H1 (cell line): ENCODE results near the gene TOM1. TPM values are rescaled to one million over a fixed set of nuclear protein-coding genes. Genes with fewer than 3 reads are reported as not detected.

ENCODE experiments used
- CTCF ChIA-PET: fragments of 300-600 bp; sonication (Branson Sonifier 250); formaldehyde crosslinking; loops from one replicate; lab custom pipeline; 2021; ENCODE audit not compliant: partially characterized antibody; lab: Charles Lee
- POLR2A ChIA-PET: fragments of 300-600 bp; sonication (Branson Sonifier 250); formaldehyde crosslinking; loops from one replicate; lab custom pipeline; 2021; ENCODE audit warnings: inconsistent platforms; ENCODE audit not compliant: partially characterized antibody; lab: Charles Lee
- DNase-seq, 2 experiments: peaks; one replicate each; pipeline versions ENCODE4 v3.0.0 to v3.0.0-alpha.2; 2010 to 2022; ENCODE audit warnings: low spot score in 2 of 2, low read depth in 1 of 2, mixed read lengths in 1 of 2
- FAIRE-seq: peaks from 2 replicates; lab custom pipeline; 2011; peaks lifted over from hg19 to GRCh38; lab: Jason Lieb, UNC
- H2AFZ ChIP-seq: 2 replicates; pipeline ENCODE4 v1.8.1; 2012; ENCODE audit warnings: low read length, inconsistent platforms
- H2AK5ac ChIP-seq: 2 replicates; pipeline ENCODE4 v1.6.1; 2013; ENCODE audit warnings: low read depth, low read length
- H2BK120ac ChIP-seq: replicated peaks from 2 replicates; pipeline ENCODE3; 2013; ENCODE audit warnings: low read depth, low read length, inconsistent platforms
- H2BK12ac ChIP-seq: 2 replicates; pipeline ENCODE4 v1.6.1; 2013; ENCODE audit warnings: low read depth, low read length
- H2BK15ac ChIP-seq: 2 replicates; pipeline ENCODE4 v1.6.1; 2013; ENCODE audit warnings: low read length
- H2BK20ac ChIP-seq: 2 replicates; pipeline ENCODE4 v1.6.1; 2013; ENCODE audit warnings: low read length
- H2BK5ac ChIP-seq: 2 replicates; pipeline ENCODE4 v1.6.1; 2013; ENCODE audit warnings: low read depth, low read length
- H3K14ac ChIP-seq: 2 replicates; pipeline ENCODE4 v1.6.1; 2013; ENCODE audit warnings: inconsistent platforms; ENCODE audit not compliant: insufficient read length
- H3K18ac ChIP-seq: 2 replicates; pipeline ENCODE4 v1.6.1; 2013; ENCODE audit warnings: low read length; ENCODE audit errors: extremely low read depth
- H3K23ac ChIP-seq: 2 replicates; pipeline ENCODE4 v1.6.1; 2013; ENCODE audit warnings: inconsistent platforms; ENCODE audit not compliant: insufficient read length
- H3K23me2 ChIP-seq: 2 replicates; pipeline ENCODE4 v1.6.1; 2013; ENCODE audit warnings: low read depth, low read length
- H3K27ac ChIP-seq: 2 replicates; pipeline ENCODE4 v1.6.1; 2011; ENCODE audit warnings: low read depth, low read length, inconsistent platforms
- H3K27me3 ChIP-seq, 4 experiments: replicated peaks in 1 of 4; 1 replicate in 1 of 4; 2 replicates in 3 of 4; pipeline versions ENCODE4 v1.6.1 to v1.8.1; 2011 to 2013; ENCODE audit warnings: low read length in 3 of 4, mild to moderate bottlenecking in 3 of 4, inconsistent platforms in 2 of 4, mixed read lengths in 2 of 4, moderate library complexity in 1 of 4; ENCODE audit not compliant: control insufficient read depth in 3 of 4, insufficient read depth in 3 of 4; ENCODE audit errors: extremely low read depth in 1 of 4
- H3K36me3 ChIP-seq, 4 experiments: 2 replicates each; pipeline versions ENCODE4 v1.6.1 to v1.8.1; 2011 to 2013; ENCODE audit warnings: mild to moderate bottlenecking in 4 of 4, low read length in 3 of 4, moderate library complexity in 2 of 4, control low read depth in 1 of 4, inconsistent platforms in 1 of 4; ENCODE audit not compliant: insufficient read depth in 4 of 4, control insufficient read depth in 2 of 4
- H3K4ac ChIP-seq: replicated peaks from 2 replicates; pipeline ENCODE3; 2013; ENCODE audit warnings: low read length, low read depth, mixed read lengths, inconsistent platforms; ENCODE audit not compliant: insufficient read length
- H3K4me1 ChIP-seq, 4 experiments: replicated peaks in 1 of 4; 1 replicate in 1 of 4; 2 replicates in 3 of 4; pipeline versions ENCODE4 v1.6.1 to v1.8.1; 2011 to 2013; ENCODE audit warnings: low read length in 3 of 4, inconsistent platforms in 2 of 4, mixed read lengths in 1 of 4; ENCODE audit not compliant: insufficient read depth in 4 of 4, control insufficient read depth in 3 of 4
- H3K4me2 ChIP-seq, 2 experiments: 2 replicates each; pipeline versions ENCODE4 v1.6.1 to v1.8.1; 2011 to 2013; ENCODE audit warnings: low read depth in 2 of 2, low read length in 2 of 2, control low read depth in 1 of 2, inconsistent platforms in 1 of 2, mild to moderate bottlenecking in 1 of 2; ENCODE audit not compliant: insufficient read depth in 1 of 2
- H3K4me3 ChIP-seq, 4 experiments: fragments of 200-600, 300-600 bp in 1 of 4; sonication (generic), shearing (Covaris generic), sonication (Bioruptor Twin) in 1 of 4; 2 replicates each; pipeline versions ENCODE4 v1.5.1 to v1.8.1; 2011 to 2016; ENCODE audit warnings: low read length in 4 of 4, low read depth in 3 of 4, control low read depth in 2 of 4, inconsistent platforms in 2 of 4, mild to moderate bottlenecking in 2 of 4, mixed read lengths in 1 of 4, moderate library complexity in 1 of 4; ENCODE audit not compliant: insufficient read depth in 2 of 4; ENCODE audit errors: extremely low read depth in 1 of 4
- H3K56ac ChIP-seq: replicated peaks from 2 replicates; pipeline ENCODE3; 2013; ENCODE audit warnings: low read depth, mild to moderate bottlenecking, mixed read lengths, low read length, inconsistent platforms; ENCODE audit not compliant: insufficient read length
- H3K79me1 ChIP-seq: 2 replicates; pipeline ENCODE4 v1.6.1; 2013; ENCODE audit warnings: low read depth, low read length, control low read depth
- H3K79me2 ChIP-seq, 2 experiments: 2 replicates each; pipeline versions ENCODE4 v1.6.1 to v1.8.1; 2012 to 2013; ENCODE audit warnings: low read length in 2 of 2, mild to moderate bottlenecking in 2 of 2, inconsistent platforms in 1 of 2; ENCODE audit not compliant: insufficient read depth in 2 of 2, control insufficient read depth in 1 of 2
- H3K9ac ChIP-seq, 4 experiments: replicated peaks in 1 of 4; 1 replicate in 1 of 4; 2 replicates in 3 of 4; pipeline versions ENCODE4 v1.6.1 to v1.8.1; 2011 to 2013; ENCODE audit warnings: low read depth in 3 of 4, low read length in 3 of 4, control low read depth in 2 of 4, mild to moderate bottlenecking in 2 of 4, moderate library complexity in 2 of 4, inconsistent platforms in 1 of 4; ENCODE audit errors: extremely low read depth in 1 of 4
- H3K9me3 ChIP-seq, 2 experiments: 2 replicates each; pipeline versions ENCODE4 v1.6.1 to v1.8.1; 2012 to 2013; ENCODE audit warnings: mild to moderate bottlenecking in 2 of 2, moderate library complexity in 2 of 2, control low read depth in 1 of 2, inconsistent platforms in 1 of 2, low read depth in 1 of 2, low read length in 1 of 2, mixed read lengths in 1 of 2; ENCODE audit not compliant: insufficient read depth in 2 of 2
- H4K20me1 ChIP-seq, 2 experiments: replicated peaks in 1 of 2; 2 replicates each; pipeline versions ENCODE3 to v1.8.1; 2011 to 2013; ENCODE audit warnings: inconsistent platforms in 2 of 2, low read length in 2 of 2, mild to moderate bottlenecking in 1 of 2; ENCODE audit not compliant: insufficient read depth in 2 of 2, control insufficient read depth in 1 of 2
- H4K5ac ChIP-seq: 2 replicates; pipeline ENCODE4 v1.6.1; 2013; ENCODE audit warnings: low read length, low read depth, mixed read lengths, inconsistent platforms; ENCODE audit not compliant: insufficient read length
- H4K8ac ChIP-seq: 2 replicates; pipeline ENCODE4 v1.8.0; 2013; ENCODE audit warnings: mild to moderate bottlenecking, moderate library complexity, low read length, inconsistent platforms; ENCODE audit not compliant: insufficient read depth; ENCODE audit errors: extremely low read depth
- H4K91ac ChIP-seq: replicated peaks from 2 replicates; pipeline ENCODE3; 2013; ENCODE audit warnings: low read length, mixed read lengths, inconsistent platforms; ENCODE audit not compliant: insufficient read length
- ASH2L ChIP-seq: fragments of 200-600, 300-600 bp; sonication (generic); IDR thresholded peaks from one replicate; pipeline ENCODE4 v1.7.1; 2017; ENCODE audit warnings: low read length
- BCL11A ChIP-seq, 2 experiments: IDR thresholded peaks; one replicate each; pipeline ENCODE4 v1.6.1; 2011; ENCODE audit warnings: low read depth in 2 of 2, low read length in 2 of 2, mild to moderate bottlenecking in 2 of 2
- CBX5 ChIP-seq: fragments of 300-800, 300-1000 bp; sonication (generic); IDR thresholded peaks from 2 replicates; pipeline ENCODE4 v1.7.1; 2016; ENCODE audit warnings: antibody characterized with exemption, low read length, low read depth
- CHD2 ChIP-seq: IDR thresholded peaks from 2 replicates; pipeline ENCODE4 v1.6.1; 2012; ENCODE audit warnings: low read length, improper control_type of control experiment
- CREB1 ChIP-seq: IDR thresholded peaks from 2 replicates; pipeline ENCODE4 v1.6.1; 2012; ENCODE audit warnings: inconsistent platforms
- EP300 ChIP-seq, 2 experiments: IDR thresholded peaks; 1 replicate in 1 of 2; 2 replicates in 1 of 2; pipeline ENCODE4 v1.6.1; 2011 to 2012; ENCODE audit warnings: low read depth in 2 of 2, low read length in 2 of 2, mild to moderate bottlenecking in 2 of 2, borderline replicate concordance in 1 of 2, inconsistent platforms in 1 of 2, moderate library complexity in 1 of 2
- FOSL1 ChIP-seq: IDR thresholded peaks from 2 replicates; pipeline ENCODE4 v1.6.1; 2011; ENCODE audit warnings: mild to moderate bottlenecking, low read depth, low read length, moderate library complexity; ENCODE audit not compliant: insufficient read depth
- HDAC6 ChIP-seq: IDR thresholded peaks from one replicate; pipeline ENCODE4 v1.7.1; 2012; ENCODE audit warnings: low read depth, mild to moderate bottlenecking, inconsistent platforms, low read length, moderate library complexity
- PHF8 ChIP-seq: fragments of 200-600 bp; sonication (generic); conservative IDR thresholded peaks from 2 replicates; pipeline ENCODE4 v1.7.1; 2012; ENCODE audit warnings: low read depth, mild to moderate bottlenecking, inconsistent platforms, low read length, moderate library complexity
- POLR2A ChIP-seq, 2 experiments: IDR thresholded peaks; 1 replicate in 1 of 2; 2 replicates in 1 of 2; pipeline ENCODE4 v1.6.1; 2011; ENCODE audit warnings: low read depth in 2 of 2, low read length in 2 of 2, mild to moderate bottlenecking in 2 of 2; ENCODE audit errors: control extremely low read depth in 1 of 2
- POLR2AphosphoS5 ChIP-seq: IDR thresholded peaks from 2 replicates; pipeline ENCODE4 v1.6.1; 2011; ENCODE audit warnings: low read depth, low read length
- SIRT6 ChIP-seq: IDR thresholded peaks from one replicate; pipeline ENCODE4 v1.7.1; 2012; ENCODE audit warnings: low read length, inconsistent platforms
- SP1 ChIP-seq: IDR thresholded peaks from 2 replicates; pipeline ENCODE4 v1.6.1; 2011; ENCODE audit warnings: low read depth, low read length
- SP2 ChIP-seq: IDR thresholded peaks from 2 replicates; pipeline ENCODE4 v1.6.1; 2012; ENCODE audit warnings: mild to moderate bottlenecking, low read length, inconsistent platforms
- SUZ12 ChIP-seq: fragments of 200-600 bp; sonication (generic); IDR thresholded peaks from 2 replicates; pipeline ENCODE4 v1.6.1; 2012; ENCODE audit warnings: mild to moderate bottlenecking, inconsistent platforms, low read length, moderate library complexity, mixed read lengths
- TBP ChIP-seq: IDR thresholded peaks from 2 replicates; pipeline ENCODE4 v1.6.1; 2011; ENCODE audit warnings: low read depth, low read length, improper control_type of control experiment
- TEAD4 ChIP-seq: IDR thresholded peaks from 2 replicates; pipeline ENCODE4 v1.6.1; 2012; ENCODE audit warnings: low read depth, low read length, inconsistent platforms, mixed read lengths
- WGBS, 2 experiments: shearing (Covaris generic) in 1 of 2; methylation state at CpG; one replicate each; pipeline versions ENCODE4 v1.1.6 to v1.1.7; 2013 to 2015; ENCODE audit warnings: low lambda C conversion rate in 2 of 2, mixed read lengths in 2 of 2, inconsistent platforms in 1 of 2, low coverage in 1 of 2, missing lambda C conversion rate in 1 of 2; ENCODE audit not compliant: insufficient replicate concordance in 2 of 2, insufficient coverage in 1 of 2, insufficient read length in 1 of 2; ENCODE audit errors: extremely low coverage in 1 of 2, missing lambda C conversion rate in 1 of 2; 5-methylcytosine and 5-hydroxymethylcytosine counted together
- polyA plus RNA-seq, 7 experiments: library from polyadenylated mRNA; depleted of rRNA in 3 of 7; stranded (reverse) in 5 of 7; unstranded in 2 of 7; fragments of >200 nt in 5 of 7; fragments of 200-250 nt in 2 of 7; gene quantifications; 1 replicate in 5 of 7; 2 replicates in 1 of 7; 4 replicates in 1 of 7; pipeline versions ENCODE4 v1.2.1 to v1.2.3, GENCODE V29; 2011 to 2013; ENCODE audit warnings: missing spikeins in 2 of 7, mixed read lengths in 2 of 7
- total RNA-seq: library from RNA; stranded (reverse); fragmentation: NEBNext Ultra II Directional; extraction: Animal tissue kit (Norgen Biotek cat#: 25700); gene quantifications from 2 replicates; pipeline ENCODE4 v1.2.1, GENCODE V29; 2021

TOM1 gene
- total and polyA plus RNA-seq, 2 of the 8 experiments (the other 6 are each of a cell fraction or from before 2014, with no cell fraction given): 25.1 to 39.2 TPM

DNA sequence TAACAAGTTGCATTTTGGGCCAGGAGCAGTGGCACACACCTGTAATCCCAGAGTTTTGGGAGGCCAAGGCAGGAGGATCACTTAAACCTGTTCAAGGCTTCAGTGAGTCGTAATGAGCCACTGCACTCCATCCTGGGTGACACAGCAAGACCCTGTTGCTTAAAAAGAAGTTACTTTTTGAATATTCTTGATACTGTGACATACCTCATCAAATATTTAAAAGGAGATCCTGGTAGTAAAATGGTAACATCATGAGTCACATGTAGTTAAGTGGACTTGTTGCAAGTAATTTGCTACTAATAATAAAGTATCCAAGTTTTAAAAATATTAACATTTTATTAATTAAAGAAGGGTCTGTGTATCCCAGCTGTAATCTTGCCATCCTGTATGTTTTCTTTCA lies 24.1 kb upstream of the TOM1 start:
- peaks cover 6 to 38% (median 22%) of the 10 kb centered on the region in 4 experiments; a peak in 7 of 8 replicates for H3K36me3 ChIP-seq
- no peak for DNase-seq
- H4K91ac ChIP-seq: no peak overlapping the region
- H3K27ac ChIP-seq: no peak overlapping the region
- ChIA-PET CTCF (no interaction called here), POLR2A (interaction anchor here (2.4 kb wide), 1 partner anchor 8 kb away, joined by 10 read pairs; no protein-coding TSS in a partner anchor)
- H3K9me3 ChIP-seq: no peaks in the 10 kb centered on the region
- H2BK15ac ChIP-seq: no peak overlapping the region
- no peak overlapping the region for H2BK120ac ChIP-seq
- no peak overlapping the region for H3K56ac ChIP-seq
- H3K79me1 ChIP-seq: no peaks in the 10 kb centered on the region; the same call in 1 of the 2 replicates
- H3K4me1 ChIP-seq: no peaks in the 10 kb centered on the region
- H3K79me2 ChIP-seq: peaks cover 0 to 9% of the 10 kb centered on the region in 2 experiments; a peak in 2 of 4 replicates
- 89% methylated on average over 1 of the region's 1 CpG; no CpG with 5 or more reads in 1 of the 2 experiments for WGBS, 2 experiments
- H3K18ac ChIP-seq: no peak overlapping the region
- H3K4ac ChIP-seq: no peak overlapping the region
- no peaks in the 10 kb centered on the region for H3K23me2 ChIP-seq
- H2AFZ ChIP-seq: no peak overlapping the region
- TF ChIP-seq PHF8 (no peak), SP1 (no peak), TEAD4 (no peak), EP300 (IDR thresholded peaks at IDR 0.05; ENCODE audit: borderline replicate concordance in 1 of 2, low read depth in 2 of 2, low read length in 2 of 2) (no peak), SUZ12 (no peak), POLR2A (IDR thresholded peaks at IDR 0.05; ENCODE audit: control extremely low read depth in 1 of 2, low read depth in 2 of 2, low read length in 2 of 2) (no peak), ASH2L (no peak), CREB1 (no peak), HDAC6 (no peak), TBP (no peak), SIRT6 (no peak), SP2 (no peak), FOSL1 (no peak), CHD2 (no peak), POLR2AphosphoS5 (no peak), BCL11A (IDR thresholded peaks at IDR 0.05; ENCODE audit: low read depth in 2 of 2, low read length in 2 of 2) (no peak), CBX5 (no peak)
- H2AK5ac ChIP-seq: no peak overlapping the region
- no peak overlapping the region for H3K9ac ChIP-seq
- no peak overlapping the region for H3K4me2 ChIP-seq
- H2BK12ac ChIP-seq: no peak overlapping the region
- H2BK20ac ChIP-seq: no peak overlapping the region
- peaks cover 3 to 4% of the 10 kb centered on the region in 2 experiments for H4K20me1 ChIP-seq
- H3K27me3 ChIP-seq: no peaks in the 10 kb centered on the region
- no peak overlapping the region for H4K5ac ChIP-seq
- no peak overlapping the region for H2BK5ac ChIP-seq
- no peak overlapping the region for H3K14ac ChIP-seq
- no peak overlapping the region for H4K8ac ChIP-seq
- no peak for FAIRE-seq
- no peak overlapping the region for H3K4me3 ChIP-seq
- H3K23ac ChIP-seq: no peak overlapping the region
